GM21381 (cell line): Measurements from ENCODE around the gene NLRP12.
"Not testable (repeated sequence)": the region's sequence is repeated elsewhere in the genome, so short reads cannot be mapped to it uniquely, and the experiment has no call there.

ENCODE experiments used
- ATAC-seq: cut with Tn5 transposase; IDR thresholded peaks from one replicate; pipeline ENCODE4 v1.9.1; 2021; ENCODE audit warnings: mild to moderate bottlenecking, moderate library complexity; ENCODE audit not compliant: unreplicated experiment

The NLRP12 gene

DNA sequence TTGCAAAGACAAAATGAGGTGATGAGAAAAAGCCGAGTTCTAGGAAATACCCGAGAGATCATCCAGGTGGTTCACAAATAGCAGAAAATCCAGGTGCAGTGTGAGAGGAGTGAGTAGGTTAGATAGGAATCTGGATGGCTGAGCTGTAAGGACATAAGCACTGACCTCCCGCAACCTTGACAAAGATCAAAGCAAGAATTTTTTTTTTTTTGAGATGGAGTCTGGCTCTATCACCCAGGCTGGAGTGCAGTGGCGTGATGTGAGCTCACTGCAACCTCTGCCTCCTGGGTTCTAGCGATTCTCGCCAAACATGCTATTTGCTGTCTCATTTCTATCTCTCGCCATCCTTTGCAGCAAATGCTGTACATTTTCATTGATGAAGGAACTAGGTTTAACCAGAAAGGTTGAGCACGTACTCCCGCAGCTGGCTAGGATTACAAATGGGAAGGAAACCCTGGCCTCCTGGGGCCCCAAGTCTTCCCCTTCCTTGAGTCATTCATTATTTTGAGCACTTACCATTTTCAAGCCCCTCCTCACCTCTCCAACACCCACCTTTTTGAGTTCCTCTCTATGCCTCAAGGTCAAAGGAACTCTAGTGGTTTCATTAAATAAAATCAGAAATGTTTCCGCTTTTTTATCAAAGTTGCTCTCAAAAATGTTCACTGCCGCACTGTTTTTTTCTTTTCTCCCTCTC lies 38.8 kb downstream of the NLRP12 start:
- ATAC-seq, result no peak

DNA sequence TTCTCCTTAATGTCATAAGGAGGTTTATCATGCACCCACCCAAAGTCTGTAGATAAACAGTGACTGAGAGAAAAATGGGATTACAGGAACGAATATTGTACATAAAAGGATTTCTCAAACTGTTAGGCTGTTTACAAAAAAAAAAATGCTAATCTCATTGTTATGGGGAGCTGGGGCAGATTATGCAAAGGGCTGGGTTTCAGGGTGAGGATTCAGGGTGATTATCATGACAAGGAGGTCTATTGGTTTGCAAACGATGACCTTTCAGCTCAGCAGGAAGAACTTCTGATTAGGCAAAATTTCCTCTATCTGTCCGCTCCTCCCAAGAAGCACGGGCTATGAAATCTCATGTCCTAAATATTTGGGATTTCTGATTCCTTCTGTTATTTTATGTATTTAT lies 41.4 kb downstream of the NLRP12 start:
- no peak for ATAC-seq

DNA sequence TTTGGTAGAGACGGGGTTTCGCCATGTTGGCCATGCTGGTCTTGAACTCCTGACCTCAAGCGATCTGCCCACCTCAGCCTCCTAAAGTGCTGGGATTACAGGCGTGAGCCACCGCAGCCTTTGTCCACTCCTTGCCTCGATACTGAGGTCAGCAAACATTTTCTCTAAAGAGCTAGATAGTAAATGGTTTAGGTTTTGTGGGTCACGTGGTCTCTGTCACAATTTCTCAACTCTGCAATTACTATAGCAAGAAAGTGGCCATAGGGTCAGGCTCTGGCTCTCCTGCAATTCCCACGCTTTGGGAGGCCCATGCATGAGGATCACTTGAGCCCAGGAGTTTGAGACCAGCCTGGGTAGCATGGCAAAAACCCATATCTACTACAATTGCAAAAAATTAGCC lies 42.8 kb downstream of the NLRP12 start:
- ATAC-seq, result not testable (repeated sequence)

DNA sequence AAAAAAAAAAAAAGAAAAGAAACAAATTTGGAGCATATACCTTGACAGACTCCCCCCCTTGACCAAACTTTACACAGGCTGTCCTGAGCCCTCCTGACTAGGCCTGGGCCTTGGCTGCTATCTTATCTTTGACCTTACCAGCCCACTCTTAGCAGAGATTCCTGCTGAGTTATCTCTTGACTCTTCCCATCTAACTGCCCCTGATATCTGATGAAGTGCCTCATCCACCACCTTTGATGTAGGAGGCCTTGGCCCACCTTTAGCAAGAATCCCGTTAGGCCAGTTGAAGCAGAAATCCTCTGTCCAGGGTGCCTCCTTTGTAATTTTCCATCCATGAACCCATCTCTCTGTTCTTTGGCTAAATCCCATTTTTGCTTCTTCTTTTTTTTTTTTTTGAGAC lies 43.6 kb downstream of the NLRP12 start:
- ATAC-seq, result no peak

DNA sequence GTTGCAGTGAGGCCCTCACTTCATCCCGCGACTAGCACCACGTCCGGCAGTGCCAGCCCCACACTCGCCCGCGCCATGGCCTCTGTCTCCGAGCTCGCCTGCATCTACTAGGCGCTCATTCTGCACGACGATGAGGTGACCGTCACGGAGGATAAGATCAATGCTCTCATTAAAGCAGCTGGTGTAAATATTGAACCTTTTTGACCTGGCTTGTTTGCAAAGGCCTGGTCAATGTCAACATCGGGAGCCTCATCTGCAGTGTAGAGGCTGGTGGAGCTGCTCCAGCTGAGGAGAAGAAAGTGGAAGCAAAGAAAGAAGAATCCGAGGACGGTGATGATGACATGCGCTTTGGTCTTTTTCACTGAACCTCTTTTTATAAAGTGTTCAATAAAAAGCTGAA lies 48.6 kb downstream of the NLRP12 start:
- no peak for ATAC-seq

DNA sequence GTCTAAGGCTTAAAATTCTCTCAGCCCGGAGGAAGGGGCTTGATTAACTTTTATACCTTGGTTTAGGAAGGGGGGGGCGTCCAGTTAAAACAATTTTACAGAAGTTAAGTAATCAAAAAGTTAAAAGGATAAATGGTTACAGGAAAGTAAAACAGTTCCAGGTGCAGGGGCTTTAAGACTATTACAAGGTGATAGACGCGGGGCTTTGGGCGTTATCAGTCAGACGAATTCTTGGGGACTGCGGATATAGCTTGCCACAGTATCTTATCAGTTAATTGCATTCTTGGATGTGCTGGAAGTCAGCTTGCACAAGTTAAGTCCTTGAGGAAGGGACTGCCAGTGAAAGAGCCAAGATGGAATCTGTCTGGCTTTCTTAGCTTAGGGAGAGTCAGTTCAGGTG lies 49.6 kb downstream of the NLRP12 start:
- ATAC-seq, result not testable (repeated sequence)

DNA sequence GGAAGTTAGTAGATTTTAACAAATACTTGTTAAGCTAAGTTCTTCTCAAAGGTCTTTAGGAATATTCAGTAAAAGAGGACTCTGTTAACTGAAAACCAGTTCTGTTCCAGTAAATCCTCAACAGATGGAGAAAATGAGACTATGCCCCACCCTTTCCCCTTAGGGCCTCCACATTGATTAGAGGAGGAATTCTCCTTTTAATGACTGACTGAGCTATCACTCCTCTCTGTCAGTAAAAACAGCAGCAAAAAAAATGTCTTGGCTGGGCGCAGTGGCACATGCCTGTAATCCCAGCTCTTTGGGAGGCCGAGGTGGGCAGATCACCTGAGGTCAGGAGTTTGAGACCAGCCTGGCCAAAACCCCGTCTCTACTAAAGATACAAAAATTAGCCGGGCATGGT lies 50.1 kb downstream of the NLRP12 start:
- ATAC-seq, result no peak

DNA sequence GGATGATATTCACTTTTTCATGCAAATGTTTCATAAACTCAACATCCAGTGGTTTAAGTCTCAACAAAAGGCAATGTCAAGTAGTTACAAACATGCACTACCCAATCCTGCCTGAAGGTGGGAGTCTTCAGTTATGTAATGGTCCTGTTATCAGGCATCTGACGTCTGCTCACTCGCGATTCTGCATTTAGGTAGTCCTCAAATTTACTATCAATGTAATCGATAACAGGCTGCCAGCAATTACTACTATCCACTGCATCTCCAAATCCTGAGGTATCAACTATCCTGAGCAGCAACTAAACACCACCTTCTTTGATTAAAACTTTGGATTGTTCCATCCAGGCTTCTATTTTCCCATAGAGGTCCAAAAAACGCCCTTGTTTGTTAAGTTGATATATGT lies 51.2 kb downstream of the NLRP12 start:
- no peak for ATAC-seq

DNA sequence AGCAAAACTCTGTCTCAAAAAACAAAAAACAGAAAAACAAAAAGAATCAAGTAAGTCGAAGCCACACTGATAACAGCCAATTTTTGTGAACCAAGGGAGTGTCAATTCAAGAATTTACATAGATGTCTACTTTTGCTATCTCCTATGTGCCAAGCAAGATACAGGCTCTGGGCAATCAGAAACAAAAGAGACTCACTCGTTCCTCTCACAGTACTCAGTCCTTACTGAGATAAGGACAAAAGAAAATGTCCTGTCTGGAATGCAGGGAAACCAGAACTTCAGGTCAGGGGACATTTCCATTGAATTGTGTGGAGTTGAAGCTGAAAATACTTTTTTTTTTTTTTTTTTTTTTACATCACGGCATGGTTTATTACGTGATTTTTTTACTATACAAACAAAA lies 53.0 kb downstream of the NLRP12 start:
- ATAC-seq, result no peak

DNA sequence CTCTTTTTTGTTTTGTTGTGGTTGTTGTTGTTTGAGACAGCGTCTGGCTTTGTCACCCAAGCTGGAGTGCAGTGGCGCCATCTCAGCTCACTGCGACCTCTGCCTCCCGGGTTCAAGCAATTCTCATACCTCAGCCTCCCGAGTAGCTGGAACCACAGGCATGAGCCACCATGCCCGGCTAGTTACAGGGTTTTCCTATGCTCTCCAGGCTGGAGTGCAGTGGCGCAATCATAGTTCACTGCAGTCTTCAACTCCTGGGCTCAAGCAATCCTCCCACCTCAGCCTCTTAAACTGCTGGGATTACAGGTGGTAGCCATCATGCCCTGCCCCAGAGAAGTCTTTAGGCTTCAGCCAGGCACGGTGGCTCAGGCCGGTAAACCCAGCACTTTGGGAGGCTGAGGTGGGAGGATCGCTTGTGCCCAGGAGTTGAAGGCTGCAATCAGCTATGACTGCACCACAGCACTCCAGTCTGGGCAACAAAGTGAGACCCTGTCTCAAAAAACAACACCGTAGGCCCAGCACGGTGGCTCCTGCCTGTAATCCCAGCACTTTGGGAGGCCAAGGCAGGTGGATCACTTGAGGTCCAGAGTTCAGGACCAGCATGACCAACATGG lies 54.3 kb downstream of the NLRP12 start:
- not testable (repeated sequence) for ATAC-seq

DNA sequence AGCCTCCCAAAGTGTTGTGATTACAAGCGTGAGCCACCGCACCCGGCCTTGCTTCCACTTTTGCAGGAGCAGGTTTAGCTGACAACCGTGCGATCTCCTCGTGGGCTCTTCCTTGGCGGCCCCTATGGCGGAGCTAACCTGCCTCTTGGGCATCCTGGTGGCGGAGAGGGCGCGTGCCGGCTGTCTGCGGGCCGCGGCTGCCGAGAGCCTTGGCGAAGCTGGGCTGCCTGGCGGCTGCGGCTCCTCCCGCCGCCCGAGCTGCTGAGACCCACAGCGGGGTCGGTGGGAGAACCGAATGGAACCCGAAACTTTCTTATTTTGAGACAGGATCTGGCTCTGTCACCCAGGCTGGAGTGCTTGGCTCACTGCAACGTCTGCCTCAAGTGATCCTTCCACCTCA lies 55.7 kb downstream of the NLRP12 start:
- no peak for ATAC-seq

DNA sequence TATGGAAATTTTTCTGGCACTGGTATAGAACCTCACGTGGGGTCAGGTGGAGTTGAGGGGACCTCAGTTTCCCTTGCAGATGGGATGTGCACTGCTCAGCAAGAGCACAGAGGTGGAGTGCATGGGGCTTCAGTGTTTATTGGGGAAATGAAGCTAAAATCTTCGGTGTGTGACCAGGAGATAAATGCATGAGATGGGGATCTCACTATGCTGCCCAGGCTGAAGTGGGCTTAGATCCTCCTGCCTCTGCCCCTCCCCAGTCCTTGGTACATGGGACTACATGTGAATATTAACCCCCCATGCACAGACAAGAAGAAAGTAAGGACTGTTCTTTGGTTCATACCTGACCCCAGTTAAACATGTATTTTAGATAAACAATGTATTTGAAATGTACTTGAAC lies 65.1 kb downstream of the NLRP12 start:
- ATAC-seq, result not testable (repeated sequence)
